LNCAP (cell line): ENCODE measurements around the gene MYO1B.

ENCODE experiments used
- CTCF ChIP-seq: fragments of 450-650 bp; IDR thresholded peaks from 2 replicates; pipeline ENCODE4 v1.5.1; 2017; ENCODE audit warnings: mild to moderate bottlenecking

Gene MYO1B

GRCh38 chr2:191272064-191272463 lies 26.9 kb downstream of the MYO1B start:
- TF ChIP-seq CTCF: no peak

DNA sequence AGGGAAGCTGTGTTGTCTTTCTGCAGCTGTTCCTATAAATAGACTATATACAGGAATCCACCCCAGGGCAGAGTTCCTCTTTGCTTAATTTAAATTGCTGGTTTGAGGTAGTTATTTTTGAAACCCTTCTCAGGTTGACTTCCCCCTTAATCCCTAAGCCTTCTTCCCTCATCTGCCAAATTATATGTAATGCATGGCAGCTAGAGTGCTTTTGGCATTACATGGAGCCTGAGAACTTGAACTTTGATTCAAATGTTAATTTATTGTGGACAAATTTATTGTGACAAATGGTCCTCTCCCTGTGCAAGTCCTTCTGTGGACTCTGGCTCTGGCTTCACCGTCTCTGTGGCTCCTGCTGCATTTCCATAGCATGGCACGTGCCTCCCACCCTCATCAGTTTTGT lies 29.2 kb downstream of the MYO1B start:
- no peak for TF ChIP-seq CTCF

- TF ChIP-seq CTCF: no peak
Measured at GRCh38 chr2:191276792-191277465, 31.7 kb downstream of the MYO1B start.

DNA sequence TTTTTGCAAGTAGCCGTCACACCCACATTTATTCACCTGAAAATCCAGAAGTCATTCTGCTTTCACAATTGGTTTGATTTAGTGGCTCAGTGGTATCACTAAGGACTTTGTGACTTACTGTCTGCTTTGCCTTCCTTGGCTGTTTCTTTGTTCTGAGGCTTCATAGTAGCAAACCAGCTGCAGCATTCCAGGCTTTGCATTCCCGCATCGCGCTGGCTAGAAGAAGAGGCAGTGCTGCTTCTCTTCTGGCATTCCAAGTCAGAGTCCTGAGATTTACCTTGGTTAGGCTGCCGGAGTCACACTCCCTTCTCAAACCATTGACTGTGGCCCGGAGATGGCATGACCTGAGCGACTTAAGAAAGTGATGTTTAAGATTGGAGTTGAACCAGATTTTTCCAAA lies 35.1 kb downstream of the MYO1B start:
- no peak for TF ChIP-seq CTCF

GRCh38 chr2:191280834-191281756 lies 35.9 kb downstream of the MYO1B start:
- no peak for TF ChIP-seq CTCF

GRCh38 chr2:191285252-191285651 lies 40.0 kb downstream of the MYO1B start:
- no peak for TF ChIP-seq CTCF

GRCh38 chr2:191287820-191288219 lies 42.6 kb downstream of the MYO1B start:
- no peak for TF ChIP-seq CTCF
